HepG2 (cell line): Measurements from ENCODE around the gene TRIM28. TPM values are rescaled to one million over a fixed set of nuclear protein-coding genes. Genes with fewer than 3 reads are reported as not detected.

Source experiments
- CC2D1A ChIP-seq: sonication (generic); formaldehyde crosslinking; IDR thresholded peaks from 2 replicates; pipeline ENCODE4 v1.8.1; 2023; ENCODE audit warnings: mild to moderate bottlenecking, missing genetic modification reagents
- CREB1 ChIP-seq, 2 experiments: fragments of 450-650 bp in 1 of 2; IDR thresholded peaks; 2 replicates each; pipeline ENCODE4 v1.6.1; 2016 to 2017; ENCODE audit warnings: control low read depth in 1 of 2, mild to moderate bottlenecking in 1 of 2, missing compliant biosample characterization in 1 of 2, missing genetic modification characterization in 1 of 2
- DNMT1 ChIP-seq: sonication (generic); formaldehyde crosslinking; IDR thresholded peaks from 2 replicates; pipeline ENCODE4 v1.5.1; 2020; ENCODE audit warnings: mild to moderate bottlenecking, missing genetic modification reagents
- FOXC1 ChIP-seq: sonication (generic); formaldehyde crosslinking; IDR thresholded peaks from 2 replicates; pipeline ENCODE4 v1.8.0; 2022; ENCODE audit warnings: mild to moderate bottlenecking, missing genetic modification reagents, borderline replicate concordance
- GATAD1 ChIP-seq: IDR thresholded peaks from 2 replicates; pipeline ENCODE4 v1.6.1; 2016; ENCODE audit warnings: missing genetic modification reagents, missing compliant biosample characterization
- GTF2F1 ChIP-seq: fragments of 150-350 bp; IDR thresholded peaks from 2 replicates; pipeline ENCODE4 v1.6.1; 2014; ENCODE audit warnings: low read length
- MAF1 ChIP-seq: sonication (generic); formaldehyde crosslinking; IDR thresholded peaks from 2 replicates; pipeline ENCODE4 v1.5.0; 2020; ENCODE audit warnings: missing genetic modification reagents, borderline replicate concordance
- NCOA2 ChIP-seq: sonication (generic); formaldehyde crosslinking; IDR thresholded peaks from 2 replicates; pipeline ENCODE4 v1.8.0; 2022; ENCODE audit warnings: inconsistent platforms
- PAWR ChIP-seq: sonication (generic); formaldehyde crosslinking; IDR thresholded peaks from 2 replicates; pipeline ENCODE4 v1.4.0; 2020; ENCODE audit warnings: missing genetic modification reagents, mild to moderate bottlenecking, borderline replicate concordance
- SOX13 ChIP-seq, 3 experiments: fragments of 450-650 bp in 1 of 3; sonication (generic) in 1 of 3; formaldehyde crosslinking in 1 of 3; IDR thresholded peaks in 2 of 3; conservative IDR thresholded peaks in 1 of 3; 2 replicates each; pipeline versions ENCODE4 v1.5.0 to v1.6.1; 2016 to 2020; ENCODE audit warnings: antibody characterized with exemption in 1 of 3, mild to moderate bottlenecking in 1 of 3, missing compliant biosample characterization in 1 of 3, missing genetic modification reagents in 1 of 3, moderate library complexity in 1 of 3
- TAF15 ChIP-seq: fragments of 200-400 bp; formaldehyde crosslinking; IDR thresholded peaks from one replicate; pipeline ENCODE4 v1.6.1; 2018; ENCODE audit warnings: mild to moderate bottlenecking, low read depth, low read length; ENCODE audit not compliant: poor library complexity, severe bottlenecking
- ZC3H13 ChIP-seq: sonication (generic); formaldehyde crosslinking; IDR thresholded peaks from 2 replicates; pipeline ENCODE4 v1.8.1; 2023; ENCODE audit warnings: mild to moderate bottlenecking, missing genetic modification reagents, moderate library complexity
- ZNF160 ChIP-seq: sonication (generic); formaldehyde crosslinking; IDR thresholded peaks from 2 replicates; pipeline ENCODE4 v1.8.0; 2022; ENCODE audit warnings: mild to moderate bottlenecking, inconsistent platforms, missing genetic modification reagents
- ZNF430 ChIP-seq: sonication (generic); formaldehyde crosslinking; IDR thresholded peaks from 2 replicates; pipeline ENCODE4 v1.9.0; 2021; ENCODE audit warnings: mild to moderate bottlenecking, missing genetic modification reagents
- ZNF563 ChIP-seq: sonication (generic); formaldehyde crosslinking; IDR thresholded peaks from 2 replicates; pipeline ENCODE4 v1.8.0; 2022; ENCODE audit warnings: mild to moderate bottlenecking, moderate library complexity, missing genetic modification reagents
- ZNF660 ChIP-seq: sonication (generic); formaldehyde crosslinking; IDR thresholded peaks from 2 replicates; pipeline ENCODE4 v1.5.1; 2020; ENCODE audit warnings: mild to moderate bottlenecking, low read depth, missing genetic modification reagents, borderline replicate concordance
- ZNF781 ChIP-seq: sonication (generic); formaldehyde crosslinking; IDR thresholded peaks from 2 replicates; pipeline ENCODE4 v1.5.1; 2020; ENCODE audit warnings: borderline replicate concordance, mild to moderate bottlenecking, missing genetic modification reagents; ENCODE audit errors: not compliant biosample characterization
- polyA plus RNA-seq, 8 experiments: library from polyadenylated mRNA; depleted of rRNA in 3 of 8; stranded (reverse) in 7 of 8; unstranded in 1 of 8; fragments of >200 nt; fragmentation: Illumina TruSeq in 4 of 8; extraction: Trizol in 4 of 8; gene quantifications; 2 replicates each; pipeline versions ENCODE4 v1.2.1 to v1.2.3, GENCODE V29; 2011 to 2016; ENCODE audit warnings: low read depth in 4 of 8, missing spikeins in 1 of 8, mixed read lengths in 1 of 8; ENCODE audit not compliant: insufficient read depth in 1 of 8
- total RNA-seq, 5 experiments: library from RNA; depleted of rRNA; stranded (reverse); fragments of >200 nt; fragmentation: Illumina TruSeq; extraction: Trizol; gene quantifications; 2 replicates each; pipeline ENCODE4 v1.2.3, GENCODE V29; 2016; ENCODE audit warnings: low read depth in 1 of 5
- TF ChIP-seq, protein P1 (sequence below): sonication (generic); formaldehyde crosslinking; IDR thresholded peaks from 2 replicates; pipeline ENCODE4 v1.8.0; 2022; ENCODE audit warnings: low read depth, missing genetic modification reagents
- TF ChIP-seq, protein P2 (sequence below): sonication (generic); formaldehyde crosslinking; IDR thresholded peaks from 2 replicates; pipeline ENCODE4 v1.4.0; 2020; ENCODE audit warnings: missing genetic modification reagents; ENCODE audit errors: not compliant biosample characterization
- TF ChIP-seq, protein P3 (sequence below): sonication (generic); formaldehyde crosslinking; IDR thresholded peaks from 2 replicates; pipeline ENCODE4 v1.5.0; 2020; ENCODE audit warnings: mild to moderate bottlenecking, missing genetic modification reagents
- TF ChIP-seq, protein P4 (sequence below): sonication (generic); formaldehyde crosslinking; IDR thresholded peaks from 2 replicates; pipeline ENCODE4 v1.8.1; 2023; ENCODE audit warnings: mild to moderate bottlenecking, inconsistent platforms, moderate library complexity, missing genetic modification reagents, borderline replicate concordance

Gene TRIM28
- total and polyA plus RNA-seq, 2 of the 13 experiments (the other 11 are each of a cell fraction or from before 2014, with no cell fraction given), result 361 to 439 TPM

DNA sequence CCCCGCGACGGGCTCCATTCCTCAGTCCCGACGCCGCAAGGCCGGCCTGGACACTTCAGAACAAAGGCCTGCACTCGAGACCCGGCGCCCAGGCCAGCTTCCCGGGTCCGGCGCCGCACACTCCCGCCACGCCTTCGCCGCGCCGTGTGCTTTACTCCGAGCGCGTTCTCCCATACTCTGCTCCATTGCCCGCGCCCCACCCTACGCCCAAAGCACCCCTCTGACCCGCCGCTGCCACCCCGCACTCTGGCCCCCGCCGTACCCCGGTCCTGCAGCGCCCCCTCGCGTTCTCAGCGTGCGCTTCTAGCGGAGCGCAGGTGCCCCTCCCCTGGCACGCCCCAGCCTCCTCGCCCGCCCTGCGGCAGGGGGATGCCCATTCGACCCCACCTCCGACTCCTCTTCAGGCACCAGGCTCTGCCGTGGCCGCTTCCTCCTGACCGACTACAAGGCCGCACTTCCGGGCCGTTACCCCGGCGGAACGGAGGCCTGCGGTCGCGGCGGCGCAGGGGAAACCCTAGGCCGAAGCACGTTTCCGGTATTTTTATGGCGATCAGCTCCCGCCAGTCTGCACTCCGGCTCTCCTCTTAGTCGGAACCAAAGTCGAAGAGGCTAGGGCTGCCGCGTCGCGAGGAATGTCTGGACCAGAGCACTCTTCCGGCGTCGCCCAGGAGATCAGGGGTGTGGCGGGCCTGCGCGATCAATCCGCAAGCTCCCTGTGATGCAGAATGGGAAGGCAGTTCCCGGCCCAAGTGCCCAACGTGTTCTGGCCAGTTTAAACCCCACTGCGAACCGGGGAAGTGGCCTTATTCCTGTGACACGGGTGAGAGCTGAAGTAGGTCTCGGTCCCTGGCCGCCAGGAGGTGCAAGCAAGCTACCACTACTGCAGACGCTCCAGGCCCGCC lies 24.3 kb upstream of the TRIM28 start, which contains the start of gene ZBTB45 (continued):
- TF ChIP-seq, protein P1, sequence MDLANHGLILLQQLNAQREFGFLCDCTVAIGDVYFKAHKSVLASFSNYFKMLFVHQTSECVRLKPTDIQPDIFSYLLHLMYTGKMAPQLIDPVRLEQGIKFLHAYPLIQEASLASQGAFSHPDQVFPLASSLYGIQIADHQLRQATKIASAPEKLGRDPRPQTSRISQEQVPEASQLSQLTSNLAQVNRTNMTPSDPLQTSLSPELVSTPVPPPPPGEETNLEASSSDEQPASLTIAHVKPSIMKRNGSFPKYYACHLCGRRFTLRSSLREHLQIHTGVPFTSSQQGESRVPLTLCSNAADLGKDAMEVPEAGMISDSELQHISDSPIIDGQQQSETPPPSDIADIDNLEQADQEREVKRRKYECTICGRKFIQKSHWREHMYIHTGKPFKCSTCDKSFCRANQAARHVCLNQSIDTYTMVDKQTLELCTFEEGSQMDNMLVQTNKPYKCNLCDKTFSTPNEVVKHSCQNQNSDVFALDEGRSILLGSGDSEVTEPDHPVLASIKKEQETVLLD (CRISPR knock-in tag), result peak; percentile 99
- TF ChIP-seq FOXC1 (CRISPR knock-in tag), result peak; percentile 98
- TF ChIP-seq GTF2F1, result peak; percentile 53; the same call in 1 of the 2 replicates
- TF ChIP-seq, protein P2, sequence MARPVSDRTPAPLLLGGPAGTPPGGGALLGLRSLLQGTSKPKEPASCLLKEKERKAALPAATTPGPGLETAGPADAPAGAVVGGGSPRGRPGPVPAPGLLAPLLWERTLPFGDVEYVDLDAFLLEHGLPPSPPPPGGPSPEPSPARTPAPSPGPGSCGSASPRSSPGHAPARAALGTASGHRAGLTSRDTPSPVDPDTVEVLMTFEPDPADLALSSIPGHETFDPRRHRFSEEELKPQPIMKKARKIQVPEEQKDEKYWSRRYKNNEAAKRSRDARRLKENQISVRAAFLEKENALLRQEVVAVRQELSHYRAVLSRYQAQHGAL (CRISPR knock-in tag), result peak; percentile 80
- 0 out of 2 replicates have a peak, but pooled peaks have one; percentile 26 for TF ChIP-seq PAWR (CRISPR knock-in tag)
- TF ChIP-seq ZC3H13 (CRISPR knock-in tag), result peak; percentile 98
- peak; percentile 84; the same call in 1 of the 2 replicates for TF ChIP-seq ZNF160
- TF ChIP-seq MAF1, result peak; percentile 93
- TF ChIP-seq, protein P3, sequence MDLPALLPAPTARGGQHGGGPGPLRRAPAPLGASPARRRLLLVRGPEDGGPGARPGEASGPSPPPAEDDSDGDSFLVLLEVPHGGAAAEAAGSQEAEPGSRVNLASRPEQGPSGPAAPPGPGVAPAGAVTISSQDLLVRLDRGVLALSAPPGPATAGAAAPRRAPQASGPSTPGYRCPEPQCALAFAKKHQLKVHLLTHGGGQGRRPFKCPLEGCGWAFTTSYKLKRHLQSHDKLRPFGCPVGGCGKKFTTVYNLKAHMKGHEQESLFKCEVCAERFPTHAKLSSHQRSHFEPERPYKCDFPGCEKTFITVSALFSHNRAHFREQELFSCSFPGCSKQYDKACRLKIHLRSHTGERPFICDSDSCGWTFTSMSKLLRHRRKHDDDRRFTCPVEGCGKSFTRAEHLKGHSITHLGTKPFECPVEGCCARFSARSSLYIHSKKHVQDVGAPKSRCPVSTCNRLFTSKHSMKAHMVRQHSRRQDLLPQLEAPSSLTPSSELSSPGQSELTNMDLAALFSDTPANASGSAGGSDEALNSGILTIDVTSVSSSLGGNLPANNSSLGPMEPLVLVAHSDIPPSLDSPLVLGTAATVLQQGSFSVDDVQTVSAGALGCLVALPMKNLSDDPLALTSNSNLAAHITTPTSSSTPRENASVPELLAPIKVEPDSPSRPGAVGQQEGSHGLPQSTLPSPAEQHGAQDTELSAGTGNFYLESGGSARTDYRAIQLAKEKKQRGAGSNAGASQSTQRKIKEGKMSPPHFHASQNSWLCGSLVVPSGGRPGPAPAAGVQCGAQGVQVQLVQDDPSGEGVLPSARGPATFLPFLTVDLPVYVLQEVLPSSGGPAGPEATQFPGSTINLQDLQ (CRISPR knock-in tag), result peak; percentile 87; the same call in 1 of the 2 replicates
- TF ChIP-seq SOX13 (IDR thresholded peaks at IDR 0.05), result no peak
- peak in 1 of 2 experiments; percentile 68; a peak in 2 of 4 replicates for TF ChIP-seq SOX13 (CRISPR knock-in tag; conservative IDR thresholded peaks at IDR 0.05 in 1 of 2, IDR thresholded peaks at IDR 0.05 in 1 of 2)
- TF ChIP-seq DNMT1 (CRISPR knock-in tag), result peak; percentile 87; the same call in 1 of the 2 replicates
- peak; percentile 91 for TF ChIP-seq TAF15
- TF ChIP-seq ZNF430 (CRISPR knock-in tag), result no peak
- peak; percentile 82 for TF ChIP-seq NCOA2 (CRISPR knock-in tag)
- TF ChIP-seq ZNF781 (CRISPR knock-in tag), result peak; percentile 90
- peak; percentile 99 for TF ChIP-seq GATAD1 (CRISPR knock-in tag)
- peak; percentile 83 for TF ChIP-seq CC2D1A
- peak; percentile 85; the same call in 1 of the 2 replicates for TF ChIP-seq ZNF563 (CRISPR knock-in tag)
- TF ChIP-seq ZNF660 (CRISPR knock-in tag), result no peak; the same call in 1 of the 2 replicates
- TF ChIP-seq, protein P4, sequence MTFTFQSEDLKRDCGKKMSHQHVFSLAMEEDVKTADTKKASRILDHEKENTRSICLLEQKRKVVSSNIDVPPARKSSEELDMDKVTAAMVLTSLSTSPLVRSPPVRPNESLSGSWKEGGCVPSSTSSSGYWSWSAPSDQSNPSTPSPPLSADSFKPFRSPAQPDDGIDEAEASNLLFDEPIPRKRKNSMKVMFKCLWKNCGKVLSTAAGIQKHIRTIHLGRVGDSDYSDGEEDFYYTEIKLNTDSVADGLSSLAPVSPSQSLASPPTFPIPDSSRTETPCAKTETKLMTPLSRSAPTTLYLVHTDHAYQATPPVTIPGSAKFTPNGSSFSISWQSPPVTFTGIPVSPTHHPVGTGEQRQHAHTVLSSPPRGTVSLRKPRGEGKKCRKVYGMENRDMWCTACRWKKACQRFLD (CRISPR knock-in tag), result peak; percentile 89
- peak; percentile 79 for TF ChIP-seq CREB1 (IDR thresholded peaks at IDR 0.05)
- TF ChIP-seq CREB1 (CRISPR knock-in tag; IDR thresholded peaks at IDR 0.05), result peak; percentile 92
